T1000 (cell line): Measurements from ENCODE around the gene EEF1AKMT1.

Experiments used
- DNase-seq: peaks from one replicate; lab custom pipeline; 2025; ENCODE audit warnings: mixed read lengths; lab: John Stamatoyannopoulos, UW

The EEF1AKMT1 gene

GRCh38 chr13:20718958-20719566, 54.7 kb downstream of the EEF1AKMT1 start:
- no peak for DNase-seq

GRCh38 chr13:20717581-20718542, 55.9 kb downstream of the EEF1AKMT1 start:
- DNase-seq = no peak

- DNase-seq = no peak
Measured at GRCh38 chr13:20716951-20717350, 56.8 kb downstream of the EEF1AKMT1 start.

GRCh38 chr13:20715330-20715712, 58.4 kb downstream of the EEF1AKMT1 start:
- DNase-seq = no peak

GRCh38 chr13:20714563-20715329, 59.0 kb downstream of the EEF1AKMT1 start:
- DNase-seq = no peak

GRCh38 chr13:20714161-20714560, 59.6 kb downstream of the EEF1AKMT1 start:
- DNase-seq = no peak

- DNase-seq = peak; percentile 78
Measured at GRCh38 chr13:20713751-20714150, 60.0 kb downstream of the EEF1AKMT1 start.

- DNase-seq = no peak
Measured at GRCh38 chr13:20713014-20713376, 60.8 kb downstream of the EEF1AKMT1 start.

GRCh38 chr13:20711301-20712044, 62.3 kb downstream of the EEF1AKMT1 start:
- DNase-seq = no peak

GRCh38 chr13:20709782-20710181, 64.0 kb downstream of the EEF1AKMT1 start:
- no peak for DNase-seq

- DNase-seq = no peak
Measured at GRCh38 chr13:20709369-20709768, 64.4 kb downstream of the EEF1AKMT1 start.

- no peak for DNase-seq
Measured at GRCh38 chr13:20708216-20708615, 65.5 kb downstream of the EEF1AKMT1 start.

GRCh38 chr13:20706661-20707060, 67.1 kb downstream of the EEF1AKMT1 start:
- DNase-seq = no peak

GRCh38 chr13:20704459-20705069, 69.2 kb downstream of the EEF1AKMT1 start:
- no peak for DNase-seq

GRCh38 chr13:20703780-20704458, 69.8 kb downstream of the EEF1AKMT1 start:
- DNase-seq = peak; percentile 70

GRCh38 chr13:20702915-20703779, 70.6 kb downstream of the EEF1AKMT1 start, which contains the start of gene IL17D:
TSS of gene IL17D (plus strand) at chr13:20703699. CDS start at chr13:20704002, 303 bp downstream.
- DNase-seq = no peak

GRCh38 chr13:20702530-20702914, 71.2 kb downstream of the EEF1AKMT1 start:
- no peak for DNase-seq

GRCh38 chr13:20701461-20701860, 72.3 kb downstream of the EEF1AKMT1 start:
- no peak for DNase-seq

- no peak for DNase-seq
Measured at GRCh38 chr13:20700288-20700687, 73.5 kb downstream of the EEF1AKMT1 start.

GRCh38 chr13:20699715-20700114, 74.0 kb downstream of the EEF1AKMT1 start:
- DNase-seq = no peak
